SH-SY5Y (cell line): ENCODE measurements around the gene RNGTT.

Source experiments
- GATA2 ChIP-seq: IDR thresholded peaks from 2 replicates; pipeline ENCODE4 v1.6.1; 2011; ENCODE audit warnings: mild to moderate bottlenecking, low read depth, low read length
- GATA3 ChIP-seq: IDR thresholded peaks from 2 replicates; pipeline ENCODE4 v1.6.1; 2011; ENCODE audit warnings: low read depth, mild to moderate bottlenecking, low read length, moderate library complexity

Gene RNGTT

GRCh38 chr6:88586371-88587149 lies 376.9 kb downstream of the RNGTT start:
- TF ChIP-seq GATA3 = no peak
- no peak for TF ChIP-seq GATA2

- TF ChIP-seq GATA3 = no peak
Observed at GRCh38 chr6:88585276-88585692, 378.1 kb downstream of the RNGTT start.

GRCh38 chr6:88584581-88585275 lies 378.7 kb downstream of the RNGTT start:
- TF ChIP-seq GATA3 = no peak
- no peak for TF ChIP-seq GATA2

- TF ChIP-seq GATA2 = no peak
- no peak for TF ChIP-seq GATA3
Observed at GRCh38 chr6:88577461-88577860, 386.0 kb downstream of the RNGTT start.

- TF ChIP-seq GATA3 (no peak), GATA2 (no peak)
Observed at GRCh38 chr6:88575536-88575935, 387.9 kb downstream of the RNGTT start.

GRCh38 chr6:88574651-88575050 lies 388.8 kb downstream of the RNGTT start:
- TF ChIP-seq GATA3 (no peak), GATA2 (no peak)

- TF ChIP-seq GATA3 = no peak
- no peak for TF ChIP-seq GATA2
Observed at GRCh38 chr6:88574031-88574430, 389.4 kb downstream of the RNGTT start.

- no peak for TF ChIP-seq GATA2
- TF ChIP-seq GATA3 = no peak
Observed at GRCh38 chr6:88573561-88573960, 389.9 kb downstream of the RNGTT start.

GRCh38 chr6:88572449-88573139 lies 390.8 kb downstream of the RNGTT start:
- TF ChIP-seq GATA2 (no peak), GATA3 (no peak)

- TF ChIP-seq GATA2 (no peak), GATA3 (no peak)
Observed at GRCh38 chr6:88569959-88570358, 393.5 kb downstream of the RNGTT start.

- TF ChIP-seq GATA3 = no peak
- TF ChIP-seq GATA2 = no peak
Observed at GRCh38 chr6:88567696-88568095, 395.7 kb downstream of the RNGTT start.

GRCh38 chr6:88566746-88567534 lies 396.5 kb downstream of the RNGTT start:
- TF ChIP-seq GATA2 (no peak), GATA3 (no peak)

GRCh38 chr6:88565836-88566235 lies 397.6 kb downstream of the RNGTT start:
- TF ChIP-seq GATA3 (no peak), GATA2 (no peak)

- TF ChIP-seq GATA3 = no peak
- TF ChIP-seq GATA2 = no peak
Observed at GRCh38 chr6:88565409-88565811, 398.0 kb downstream of the RNGTT start.
